ENCODE results near the gene MCOLN2.

GRCh38 chr1:84923317-84923716 is 73.6 kb downstream of the MCOLN2 start:
- no peak for TF ChIP-seq EZH2 (IDR thresholded peaks at IDR 0.05; ENCODE audit: borderline replicate concordance, insufficient read depth, low read depth, low read length, poor library complexity, severe bottlenecking)
- TF ChIP-seq CTCF (IDR thresholded peaks at IDR 0.05) = no peak

All from B cell (primary cell).